Thyroid gland (tissue), 4 donors: ENCODE results near the gene DGCR8. TPM values are rescaled to one million over a fixed set of nuclear protein-coding genes. Genes with fewer than 3 reads are reported as not detected.

Experiments
- DNase-seq, 2 donors: peaks; one replicate each; pipeline ENCODE4 v3.0.0-alpha.2; 2019
- H3K27ac ChIP-seq, 3 donors: fragments of 200-600 bp; sonication (generic); 1 replicate in 2 of 3; 2 replicates in 1 of 3; pipeline ENCODE4 v1.5.1; 2016 to 2019; ENCODE audit warnings: mild to moderate bottlenecking in 1 of 3, moderate library complexity in 1 of 3
- H3K27me3 ChIP-seq: fragments of 200-600 bp; sonication (generic); one replicate; pipeline ENCODE4 v1.5.1; 2019
- H3K36me3 ChIP-seq, 2 donors: fragments of 200-600 bp; sonication (generic); one replicate each; pipeline ENCODE4 v1.5.1; 2016 to 2019
- H3K4me1 ChIP-seq, 2 donors: fragments of 200-600 bp; sonication (generic); one replicate each; pipeline ENCODE4 v1.5.1; 2017 to 2019
- H3K4me3 ChIP-seq, 3 donors: fragments of 200-600 bp; sonication (generic); replicated peaks in 1 of 3; 1 replicate in 2 of 3; 2 replicates in 1 of 3; pipeline ENCODE4 v1.5.1; 2016; ENCODE audit warnings: mild to moderate bottlenecking in 1 of 3
- H3K9me3 ChIP-seq: fragments of 200-600 bp; sonication (generic); one replicate; pipeline ENCODE4 v1.5.1; 2017
- CTCF ChIP-seq, 6 experiments: fragments of 200-600 bp in 3 of 6; fragments of 450-650 bp in 3 of 6; sonication (generic) in 3 of 6; IDR thresholded peaks; one replicate each; pipeline ENCODE4 v1.5.1; 2016 to 2019; ENCODE audit warnings: antibody characterized with exemption in 6 of 6, mild to moderate bottlenecking in 2 of 6, inconsistent platforms in 1 of 6, moderate library complexity in 1 of 6
- POLR2A ChIP-seq, 2 donors: fragments of 450-650 bp; IDR thresholded peaks; one replicate each; pipeline ENCODE4 v1.6.1; 2017; ENCODE audit warnings: antibody characterized with exemption in 2 of 2, mild to moderate bottlenecking in 2 of 2, moderate library complexity in 1 of 2
- WGBS, 2 donors: methylation state at CpG; one replicate each; pipeline ENCODE4 v1.1.5; 2017; 5-methylcytosine and 5-hydroxymethylcytosine counted together
- intact Hi-C: fragments of 100-400 bp; cut with DNase I; formaldehyde crosslinking; loops from one replicate; pipeline ENCODE4 v1.15.1; 2023
- total RNA-seq, 4 donors: library from RNA; depleted of rRNA; stranded (reverse); fragments of >200 nt; gene quantifications; one replicate each; pipeline ENCODE4 v1.2.3, GENCODE V29; 2016

Gene DGCR8
- total RNA-seq, 4 donors from 2014 or later, result 28.9 to 48.8 (median 31.5) TPM

- DNase-seq, result no peak
- intact Hi-C loops, result no loop called here
- Histone ChIP-seq H3K36me3 (peaks cover 49 to 84% of the 10 kb centered on the region in 2 donors), H3K9me3 (no peaks in the 10 kb centered on the region), H3K27me3 (no peaks in the 10 kb centered on the region), H3K4me1 (no peaks in the 10 kb centered on the region), H3K4me3 (no peak overlapping the region), H3K27ac (no peak overlapping the region)
- 94 to 98% methylated on average over 4 of the region's 4 CpGs for WGBS, 2 donors
- TF ChIP-seq CTCF (IDR thresholded peaks at IDR 0.05) (no peak), POLR2A (IDR thresholded peaks at IDR 0.05) (no peak)
These were observed 15.5 kb downstream of the DGCR8 start for GRCh38 chr22:20095521-20095920.

- Histone ChIP-seq H3K36me3 (peaks cover 37 to 81% of the 10 kb centered on the region in 2 donors), H3K4me1 (no peaks in the 10 kb centered on the region), H3K9me3 (no peaks in the 10 kb centered on the region), H3K27me3 (no peaks in the 10 kb centered on the region), H3K27ac (no peak overlapping the region), H3K4me3 (no peak overlapping the region)
- 98 to 99% methylated on average over 2 of the region's 2 CpGs for WGBS, 2 donors
- no peak for TF ChIP-seq POLR2A (IDR thresholded peaks at IDR 0.05)
- TF ChIP-seq CTCF (IDR thresholded peaks at IDR 0.05), result no peak
- intact Hi-C loops, result no loop called here
- no peak for DNase-seq
These were observed 16.8 kb downstream of the DGCR8 start for GRCh38 chr22:20096574-20097420.

- 79 to 86% methylated on average over 3 to 6 of the region's 6 CpGs for WGBS, 2 donors
- intact Hi-C loops, result no loop called here
- Histone ChIP-seq H3K27ac (no peak overlapping the region), H3K4me1 (no peaks in the 10 kb centered on the region), H3K36me3 (peaks cover 35 to 61% of the 10 kb centered on the region in 2 donors), H3K4me3 (no peak overlapping the region), H3K9me3 (no peaks in the 10 kb centered on the region), H3K27me3 (no peaks in the 10 kb centered on the region)
- TF ChIP-seq CTCF (IDR thresholded peaks at IDR 0.05), result no peak
- no peak for TF ChIP-seq POLR2A (IDR thresholded peaks at IDR 0.05)
- no peak for DNase-seq
These were observed 19.2 kb downstream of the DGCR8 start for GRCh38 chr22:20099099-20099711.

GRCh38 chr22:20101638-20102037, 21.6 kb downstream of the DGCR8 start:
- H3K36me3 ChIP-seq, result peaks cover 21 to 51% of the 10 kb centered on the region in 2 donors
- H3K4me1 ChIP-seq, result peaks cover 11 to 14% of the 10 kb centered on the region in 2 donors
- 94 to 95% methylated on average over 8 of the region's 8 CpGs for WGBS, 2 donors
- TF ChIP-seq POLR2A (IDR thresholded peaks at IDR 0.05), result no peak
- no peak for TF ChIP-seq CTCF (IDR thresholded peaks at IDR 0.05)
- intact Hi-C loops, result no loop called here
- no peaks in the 10 kb centered on the region for H3K9me3 ChIP-seq
- H3K27me3 ChIP-seq, result no peaks in the 10 kb centered on the region
- H3K27ac ChIP-seq, result no peak overlapping the region
- H3K4me3 ChIP-seq, result no peak overlapping the region
- DNase-seq, result no peak
